HFFc6 (cell line): ENCODE results near the gene GRIK4. TPM values are rescaled to one million over a fixed set of nuclear protein-coding genes. Genes with fewer than 3 reads are reported as not detected.

Source experiments
- DNase-seq: peaks from one replicate; pipeline ENCODE4 v3.0.0-alpha.2; 2018
- H3K27ac Mint-ChIP-seq: 2 replicates; pipeline ENCODE4 v1.8.0; 2020; ENCODE audit warnings: mild to moderate bottlenecking, mixed read lengths
- H3K27me3 Mint-ChIP-seq: 2 replicates; pipeline ENCODE4 v1.8.0; 2021; ENCODE audit warnings: mild to moderate bottlenecking, moderate library complexity, mixed read lengths; ENCODE audit not compliant: insufficient read depth
- H3K36me3 Mint-ChIP-seq: 2 replicates; pipeline ENCODE4 v1.8.0; 2021; ENCODE audit warnings: low read depth, mixed read lengths
- H3K4me1 Mint-ChIP-seq: 2 replicates; pipeline ENCODE4 v1.8.0; 2020; ENCODE audit warnings: low read depth, mixed read lengths
- H3K4me3 Mint-ChIP-seq: 2 replicates; pipeline ENCODE4 v1.8.0; 2020; ENCODE audit warnings: mild to moderate bottlenecking, moderate library complexity, mixed read lengths
- H3K9me3 Mint-ChIP-seq: 2 replicates; pipeline ENCODE4 v1.8.0; 2020; ENCODE audit warnings: mild to moderate bottlenecking, mixed read lengths
- total RNA-seq, 6 experiments: library from RNA; stranded (reverse); fragmentation: NEBNext Ultra II Directional; extraction: Animal tissue kit (Norgen Biotek cat#: 25700); gene quantifications; 2 replicates in 1 of 6; 3 replicates in 5 of 6; pipeline ENCODE4 v1.2.3, GENCODE V29; 2021
- TF ChIP-seq, protein P1 (sequence below): fragments of 200-600 bp; sonication (generic); IDR thresholded peaks from 2 replicates; pipeline ENCODE4 v1.5.0; 2021; ENCODE audit warnings: antibody characterized with exemption, mild to moderate bottlenecking

Gene GRIK4
- total RNA-seq, 6 experiments from 2014 or later: not detected

DNA sequence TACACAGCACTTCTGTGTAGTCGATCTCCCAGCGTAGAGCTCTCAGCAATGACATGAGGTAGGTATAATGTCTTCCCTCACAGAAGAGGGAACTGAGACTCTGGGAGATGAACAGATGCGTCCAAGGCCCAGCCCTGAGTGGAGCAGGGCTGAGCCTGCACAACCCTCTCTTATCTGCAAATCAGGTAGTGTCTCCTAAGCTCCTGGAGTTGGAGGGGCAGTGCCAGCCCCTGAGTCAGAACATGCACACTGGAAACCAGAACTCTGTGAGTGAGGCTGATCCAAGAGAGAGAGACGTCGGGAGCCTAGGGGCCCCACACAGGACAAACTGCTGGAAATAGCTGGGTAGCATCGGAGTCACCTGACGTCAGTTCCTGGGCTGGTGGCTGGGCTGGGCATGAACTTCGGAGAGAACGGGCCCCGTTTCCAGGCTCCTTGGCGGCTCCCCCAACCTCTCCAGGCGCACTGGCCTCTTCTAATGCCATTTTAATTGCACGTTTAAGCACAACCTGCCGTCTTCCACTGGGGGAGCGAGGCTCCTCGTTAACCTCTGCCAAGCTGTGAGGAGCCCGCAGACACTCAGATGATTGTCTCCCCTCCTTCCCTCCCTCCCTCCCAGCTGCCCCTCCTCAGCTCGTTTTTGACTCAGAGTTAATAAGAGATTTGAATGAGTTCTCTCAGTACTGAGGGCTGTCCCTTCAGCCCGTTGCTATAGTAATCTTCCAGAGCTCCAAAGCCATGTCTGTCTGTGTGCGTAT lies 321.1 kb downstream of the GRIK4 start:
- no peaks in the 10 kb centered on the region for H3K36me3 Mint-ChIP-seq
- no peak overlapping the region for H3K27ac Mint-ChIP-seq
- no peak overlapping the region for H3K4me3 Mint-ChIP-seq
- peaks cover 16% of the 10 kb centered on the region for H3K27me3 Mint-ChIP-seq
- no peaks in the 10 kb centered on the region for H3K9me3 Mint-ChIP-seq
- no peaks in the 10 kb centered on the region for H3K4me1 Mint-ChIP-seq
- TF ChIP-seq, protein P1, sequence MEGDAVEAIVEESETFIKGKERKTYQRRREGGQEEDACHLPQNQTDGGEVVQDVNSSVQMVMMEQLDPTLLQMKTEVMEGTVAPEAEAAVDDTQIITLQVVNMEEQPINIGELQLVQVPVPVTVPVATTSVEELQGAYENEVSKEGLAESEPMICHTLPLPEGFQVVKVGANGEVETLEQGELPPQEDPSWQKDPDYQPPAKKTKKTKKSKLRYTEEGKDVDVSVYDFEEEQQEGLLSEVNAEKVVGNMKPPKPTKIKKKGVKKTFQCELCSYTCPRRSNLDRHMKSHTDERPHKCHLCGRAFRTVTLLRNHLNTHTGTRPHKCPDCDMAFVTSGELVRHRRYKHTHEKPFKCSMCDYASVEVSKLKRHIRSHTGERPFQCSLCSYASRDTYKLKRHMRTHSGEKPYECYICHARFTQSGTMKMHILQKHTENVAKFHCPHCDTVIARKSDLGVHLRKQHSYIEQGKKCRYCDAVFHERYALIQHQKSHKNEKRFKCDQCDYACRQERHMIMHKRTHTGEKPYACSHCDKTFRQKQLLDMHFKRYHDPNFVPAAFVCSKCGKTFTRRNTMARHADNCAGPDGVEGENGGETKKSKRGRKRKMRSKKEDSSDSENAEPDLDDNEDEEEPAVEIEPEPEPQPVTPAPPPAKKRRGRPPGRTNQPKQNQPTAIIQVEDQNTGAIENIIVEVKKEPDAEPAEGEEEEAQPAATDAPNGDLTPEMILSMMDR: no peak
- DNase-seq: no peak

DNA sequence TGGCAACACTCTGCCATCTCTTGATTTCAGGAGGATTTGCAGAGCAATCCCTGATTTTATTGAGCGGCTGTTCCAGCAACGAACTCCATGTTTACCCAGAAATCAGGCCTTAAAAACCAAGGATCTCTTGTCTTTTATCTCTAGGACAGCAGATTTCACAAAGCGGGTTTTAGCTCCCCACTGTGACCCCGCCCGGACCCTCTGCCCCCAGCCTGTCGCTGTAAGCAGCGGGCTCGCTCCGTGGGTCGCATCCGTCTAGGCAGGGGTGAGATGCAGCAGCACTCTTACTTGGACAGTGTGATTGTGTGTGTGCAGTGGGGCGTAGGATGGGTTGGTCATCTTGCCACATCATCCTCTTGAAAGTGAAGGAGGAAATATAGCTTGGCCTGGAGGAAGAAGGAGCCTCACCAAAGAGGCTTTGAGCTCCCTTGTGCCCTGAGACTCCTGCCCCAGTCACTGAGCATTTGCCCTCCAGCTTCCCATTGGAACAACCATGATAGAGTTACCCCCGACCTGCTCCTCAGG lies 323.2 kb downstream of the GRIK4 start:
- TF ChIP-seq, protein P1: no peak

GRCh38 chr11:120835601-120836228 lies 324.2 kb downstream of the GRIK4 start:
- Mint-ChIP-seq H3K27ac (no peak overlapping the region), H3K4me3 (no peak overlapping the region), H3K27me3 (peaks cover 15% of the 10 kb centered on the region), H3K9me3 (no peaks in the 10 kb centered on the region), H3K36me3 (no peaks in the 10 kb centered on the region), H3K4me1 (no peaks in the 10 kb centered on the region)
- TF ChIP-seq, protein P1: no peak
- no peak for DNase-seq

More for the DNA sequence above, 323.2 kb downstream of the GRIK4 start:
- Mint-ChIP-seq H3K4me1 (no peaks in the 10 kb centered on the region), H3K36me3 (no peaks in the 10 kb centered on the region), H3K27ac (no peak overlapping the region), H3K4me3 (no peak overlapping the region), H3K27me3 (peaks cover 9% of the 10 kb centered on the region), H3K9me3 (no peaks in the 10 kb centered on the region)
- DNase-seq: no peak

DNA sequence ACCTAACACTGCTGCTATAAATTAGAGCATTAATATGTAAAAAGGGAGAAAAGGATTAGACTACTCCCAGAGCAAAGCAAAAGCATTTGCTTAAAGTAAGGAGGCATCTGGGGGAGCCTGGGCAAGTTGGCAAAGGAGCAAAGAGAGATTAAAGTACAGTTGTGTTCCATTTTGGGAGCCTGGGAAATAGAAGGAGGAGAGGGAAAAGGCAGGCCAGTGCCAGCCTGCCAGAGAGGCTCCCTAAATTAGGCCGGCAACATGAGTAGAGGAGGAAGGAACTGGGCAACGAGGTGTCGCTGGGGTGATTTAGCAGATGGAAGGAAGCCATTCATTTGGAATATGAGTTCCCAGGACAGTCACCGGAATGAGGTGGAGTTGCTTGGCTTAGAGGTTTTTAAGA lies 326.1 kb downstream of the GRIK4 start:
- Mint-ChIP-seq H3K27me3 (peaks cover 17% of the 10 kb centered on the region), H3K36me3 (no peaks in the 10 kb centered on the region), H3K27ac (no peak overlapping the region), H3K9me3 (no peaks in the 10 kb centered on the region), H3K4me3 (no peak overlapping the region), H3K4me1 (no peaks in the 10 kb centered on the region)
- TF ChIP-seq, protein P1: no peak
- DNase-seq: no peak

DNA sequence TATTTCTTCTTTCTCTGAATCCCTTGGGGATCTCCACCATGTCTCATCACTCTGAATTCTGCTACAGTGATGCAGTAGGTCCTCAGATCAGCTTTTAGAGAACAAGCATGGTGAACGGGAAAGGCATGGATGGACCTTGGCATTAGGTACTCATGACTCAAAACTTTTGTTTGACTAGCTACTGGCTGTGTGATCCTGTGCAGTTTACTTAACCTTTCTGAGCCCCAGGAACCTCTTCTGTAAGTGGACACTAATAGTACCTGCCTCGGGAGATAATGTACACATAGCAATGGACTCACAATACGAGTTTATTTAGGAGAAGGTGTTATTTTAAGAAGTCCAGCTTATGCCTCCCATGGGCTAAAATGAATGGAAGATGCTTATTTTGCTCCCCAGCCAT lies 327.7 kb downstream of the GRIK4 start:
- no peak for DNase-seq
- TF ChIP-seq, protein P1: no peak
- H3K27me3 Mint-ChIP-seq: peaks cover 18% of the 10 kb centered on the region
- H3K9me3 Mint-ChIP-seq: no peaks in the 10 kb centered on the region
- no peak overlapping the region for H3K4me3 Mint-ChIP-seq
- H3K36me3 Mint-ChIP-seq: no peaks in the 10 kb centered on the region
- H3K4me1 Mint-ChIP-seq: no peaks in the 10 kb centered on the region
- H3K27ac Mint-ChIP-seq: no peak overlapping the region
